ENCODE results near the gene PHF2.
A peak's percentile ranks its signal among the peaks of the same experiment; 100 is the strongest.

Gene PHF2

DNA sequence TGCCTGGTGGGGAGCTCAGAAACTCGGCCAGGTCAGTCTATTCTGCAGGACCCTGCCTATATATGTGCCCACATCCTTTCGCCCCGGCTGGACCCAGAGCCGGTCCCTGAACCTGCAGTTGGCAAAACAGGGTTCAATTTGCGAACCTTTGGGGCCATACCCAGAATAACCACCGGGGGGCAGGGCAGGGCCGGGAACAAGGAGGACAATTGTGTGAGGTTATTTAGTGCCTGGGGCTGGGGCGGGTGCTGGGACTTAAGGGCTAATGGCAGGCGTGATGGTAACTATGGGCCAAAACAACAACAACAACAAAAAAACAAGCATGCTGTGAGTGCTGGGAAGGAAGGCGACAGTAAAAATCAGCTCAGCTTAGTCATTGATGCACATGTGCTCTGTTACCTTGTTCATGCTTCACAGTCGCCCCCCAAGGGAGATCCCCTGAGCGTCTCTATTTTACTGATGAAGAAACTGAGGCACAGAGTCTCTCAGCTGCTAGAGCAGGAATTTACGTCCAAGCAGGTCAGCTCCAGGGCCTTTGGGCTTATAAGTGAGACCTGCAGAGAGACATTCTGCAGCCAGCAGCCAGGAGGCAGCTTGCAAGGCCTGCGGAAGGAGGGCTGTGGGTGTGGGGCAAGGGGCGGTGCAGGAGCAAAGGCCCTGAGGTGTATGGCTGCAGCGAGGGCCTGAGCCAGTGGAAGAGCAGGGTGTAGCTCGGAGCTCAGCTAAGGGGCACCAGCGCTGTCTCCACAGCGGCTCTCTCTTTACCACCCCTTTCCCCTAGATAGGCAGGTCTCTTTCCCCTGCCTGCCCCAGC lies 106.0 kb downstream of the PHF2 start:
- DNase-seq: peak in 1 of 2 experiments; percentile 11

DNA sequence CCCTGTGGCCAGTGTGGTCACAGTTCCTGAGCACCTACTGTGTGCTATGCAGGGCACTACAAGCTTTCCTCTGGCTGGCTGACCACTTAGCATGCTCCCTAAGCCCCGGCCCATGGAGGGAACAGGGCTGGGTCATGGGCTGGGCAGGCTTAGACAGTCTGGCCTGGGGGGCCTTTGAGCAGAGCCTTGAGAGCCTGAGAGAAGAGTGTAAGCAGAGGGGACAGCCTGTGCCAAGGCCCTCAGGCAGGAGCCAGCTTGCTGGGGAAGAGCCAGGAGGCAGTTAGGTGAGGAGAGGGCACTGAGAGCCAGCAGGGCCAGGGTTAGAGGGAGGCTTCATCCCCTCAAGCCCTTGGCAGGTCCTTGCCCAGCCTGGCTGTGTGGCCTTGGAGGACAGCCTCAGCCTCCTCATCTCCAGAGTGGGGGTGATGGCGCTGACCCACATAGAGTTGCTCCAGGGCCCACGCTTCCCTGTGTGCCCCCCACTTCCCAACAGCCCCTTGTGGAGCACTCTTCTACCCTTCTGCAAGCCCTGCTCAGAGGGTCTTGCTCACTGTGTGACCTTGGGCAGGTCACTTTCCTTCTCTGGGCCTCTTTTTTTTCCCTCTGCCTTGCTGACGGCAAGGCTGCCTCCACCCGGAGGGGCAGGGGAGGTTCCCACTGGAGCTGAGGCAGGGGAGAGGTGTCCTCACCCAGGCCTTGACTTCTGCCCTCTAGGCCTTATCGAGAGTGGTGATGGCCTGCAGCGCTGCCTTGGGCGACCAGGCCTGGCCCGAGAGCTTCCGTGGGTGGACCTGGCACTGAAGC lies 107.1 kb downstream of the PHF2 start:
- no peak for DNase-seq

DNA sequence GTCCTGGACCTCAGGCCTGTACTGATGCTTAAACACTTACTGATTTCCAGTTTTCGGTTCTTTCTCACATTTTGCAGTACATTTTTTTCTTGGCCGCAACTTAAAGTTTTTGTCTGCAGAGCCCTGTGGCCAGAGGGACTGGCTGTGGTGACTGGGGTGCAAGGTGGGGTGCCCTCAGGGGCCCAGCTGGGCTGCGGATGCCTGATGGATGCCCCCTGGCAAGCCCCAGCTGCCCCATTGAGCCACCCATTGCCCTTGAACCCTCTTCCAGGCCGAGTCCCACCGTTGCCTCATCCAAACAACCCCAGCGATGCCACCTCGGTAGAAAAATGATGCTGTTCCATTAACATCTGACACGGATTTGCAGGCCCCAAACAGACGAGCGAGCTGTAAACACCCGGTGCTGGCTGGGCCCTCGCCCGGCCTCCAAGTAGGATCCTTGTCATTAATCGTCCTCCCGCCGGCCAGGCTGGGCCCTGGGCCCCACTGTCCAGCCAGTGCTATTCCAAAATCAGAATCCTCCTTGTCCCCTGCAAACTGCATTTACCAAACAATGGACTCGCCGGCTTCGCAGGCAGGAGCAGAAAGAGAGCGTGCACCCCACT lies 107.9 kb downstream of the PHF2 start:
- DNase-seq: no peak

DNA sequence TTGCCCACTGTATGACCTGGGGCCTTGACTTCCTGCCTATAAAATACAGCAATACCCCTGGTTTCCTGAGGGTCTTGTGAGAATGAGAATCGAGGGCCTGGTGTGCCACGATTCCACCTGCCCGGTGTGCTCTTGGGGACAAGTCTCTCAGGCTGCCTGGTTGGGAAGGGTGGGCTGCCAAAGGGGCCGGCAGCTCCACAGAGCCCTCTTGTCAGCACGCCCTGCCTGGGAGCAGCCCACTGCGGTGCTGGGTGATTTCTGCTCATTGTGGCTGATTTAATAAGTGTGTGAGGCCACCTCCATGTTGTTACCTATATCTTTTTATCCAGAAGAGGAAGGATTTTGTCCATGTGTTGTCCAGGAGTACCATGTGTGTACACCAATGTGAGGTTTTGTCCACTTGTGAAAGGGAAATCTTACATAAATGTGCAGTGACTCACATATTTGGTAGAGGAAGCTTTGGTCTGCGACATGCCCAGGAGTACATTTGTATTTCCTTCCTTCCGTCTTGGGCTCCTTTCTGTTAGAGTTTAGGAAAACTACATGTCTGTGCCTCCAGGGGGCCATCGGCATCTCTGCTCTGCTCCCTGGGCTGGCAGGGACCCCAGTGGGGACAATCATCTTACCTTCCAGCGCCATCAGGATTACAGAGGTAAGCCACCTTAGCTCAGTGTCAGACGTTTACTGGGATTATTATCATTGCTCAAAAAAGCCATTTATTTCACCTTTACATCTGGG lies 108.6 kb downstream of the PHF2 start:
- no peak for DNase-seq

GRCh38 chr9:93686127-93686879 lies 109.9 kb downstream of the PHF2 start:
- DNase-seq: no peak

- no peak for DNase-seq
These were observed 110.5 kb downstream of the PHF2 start for GRCh38 chr9:93686880-93687236.

DNA sequence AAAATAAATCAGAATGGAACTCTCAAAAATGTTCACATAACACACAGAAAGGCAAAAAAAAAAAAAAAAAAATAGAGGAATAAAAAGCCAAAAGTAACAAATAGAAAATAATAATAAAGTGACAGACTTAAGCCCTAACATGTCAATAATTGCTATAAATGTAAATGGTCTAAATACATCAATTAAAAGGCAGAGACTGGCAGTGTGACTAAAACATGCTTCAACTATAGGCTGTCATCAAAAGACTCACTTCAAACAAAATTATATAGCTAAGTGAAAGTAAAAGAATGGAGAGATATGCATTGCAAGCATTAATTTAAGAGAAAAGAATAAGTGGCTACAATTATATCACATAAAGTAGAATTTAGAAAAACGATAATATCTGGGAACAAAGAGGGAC lies 114.2 kb downstream of the PHF2 start:
- DNase-seq: no peak

DNA sequence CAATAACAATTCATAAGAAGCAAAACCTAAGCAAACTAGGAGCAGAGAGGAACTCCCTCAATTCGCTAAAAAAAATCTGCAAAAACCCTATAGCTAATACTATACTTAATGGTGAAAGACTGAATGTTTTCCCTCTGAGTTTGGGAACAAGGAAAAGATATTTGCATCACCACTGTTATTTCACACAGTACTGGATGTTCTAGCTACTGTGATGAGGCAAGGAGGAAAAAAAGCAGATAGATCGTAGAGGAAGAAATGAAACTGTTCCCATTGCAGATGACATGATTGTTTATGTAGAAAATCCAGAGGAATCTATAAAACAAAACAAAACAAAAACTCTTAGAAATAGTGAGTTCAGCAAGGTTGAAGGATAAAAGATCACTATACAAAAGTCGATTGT lies 116.7 kb downstream of the PHF2 start:
- DNase-seq: no peak

DNA sequence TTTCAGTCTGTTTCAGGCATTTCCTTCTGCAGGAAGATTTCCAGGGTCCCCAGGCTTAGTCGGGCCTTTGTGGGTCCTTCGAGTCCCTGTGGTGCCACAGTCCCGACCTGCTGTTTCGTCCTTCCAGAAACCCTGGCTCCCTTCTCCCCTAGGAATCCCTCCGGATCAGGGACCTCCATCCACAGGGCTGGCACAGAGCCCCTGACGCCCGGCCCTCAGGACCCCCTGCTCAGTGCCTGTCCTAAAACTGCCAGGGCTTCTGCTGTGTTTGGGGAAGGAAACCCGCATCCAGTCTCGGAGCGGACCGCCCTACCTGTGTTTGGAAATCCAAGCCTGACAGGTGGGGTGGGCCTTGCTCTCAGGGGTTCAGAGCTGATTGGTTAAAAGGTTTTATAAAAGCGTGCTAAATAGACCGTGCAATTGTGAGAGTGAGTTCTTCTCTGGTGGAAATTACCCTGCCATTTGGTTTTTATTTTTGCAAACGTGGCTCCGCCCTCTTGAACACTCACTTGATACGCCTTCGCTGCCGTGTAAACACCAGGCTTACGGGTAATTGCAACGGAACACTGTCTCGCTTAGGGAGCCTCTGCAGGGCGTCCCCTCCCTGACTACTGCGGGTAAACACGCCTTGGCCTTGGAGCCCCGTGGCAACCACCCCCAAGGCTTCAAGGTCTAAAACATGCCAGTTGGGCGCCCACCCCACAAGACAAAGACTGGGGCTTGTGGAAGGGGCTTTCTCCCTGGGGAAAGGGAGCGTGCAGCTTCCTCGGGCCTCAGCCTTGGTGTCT lies 121.2 kb downstream of the PHF2 start:
- peak; percentile 72 to 87 for DNase-seq

GRCh38 chr9:93698140-93698908 lies 121.9 kb downstream of the PHF2 start:
- no peak for DNase-seq

DNA sequence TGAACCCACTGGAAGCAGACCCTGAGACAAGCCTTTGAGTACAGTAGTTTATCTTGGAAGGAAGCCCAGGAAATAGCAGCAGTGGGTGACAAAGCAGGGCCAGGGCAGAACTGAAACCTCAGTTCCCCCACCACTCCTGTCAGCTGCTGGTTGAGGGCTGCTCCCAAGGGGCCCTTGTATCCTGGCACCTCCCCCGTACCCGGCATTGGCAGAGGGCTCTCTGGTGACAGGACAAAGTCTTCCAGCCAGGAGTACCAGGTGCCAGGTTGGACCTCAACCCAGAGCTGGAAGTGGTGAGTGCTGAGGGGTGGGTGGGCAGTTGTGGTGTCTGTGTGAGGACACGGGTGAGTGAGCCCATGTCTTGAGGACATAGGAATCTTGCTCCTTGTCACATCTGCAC lies 123.3 kb downstream of the PHF2 start:
- no peak for DNase-seq

- no peak for DNase-seq
These were observed 125.3 kb downstream of the PHF2 start for GRCh38 chr9:93701494-93702218.

- DNase-seq: no peak
These were observed 125.9 kb downstream of the PHF2 start for GRCh38 chr9:93702261-93702660.

GRCh38 chr9:93708289-93708986 lies 132.1 kb downstream of the PHF2 start:
- no peak for DNase-seq

GRCh38 chr9:93708987-93709302 lies 132.6 kb downstream of the PHF2 start:
- DNase-seq: no peak

DNA sequence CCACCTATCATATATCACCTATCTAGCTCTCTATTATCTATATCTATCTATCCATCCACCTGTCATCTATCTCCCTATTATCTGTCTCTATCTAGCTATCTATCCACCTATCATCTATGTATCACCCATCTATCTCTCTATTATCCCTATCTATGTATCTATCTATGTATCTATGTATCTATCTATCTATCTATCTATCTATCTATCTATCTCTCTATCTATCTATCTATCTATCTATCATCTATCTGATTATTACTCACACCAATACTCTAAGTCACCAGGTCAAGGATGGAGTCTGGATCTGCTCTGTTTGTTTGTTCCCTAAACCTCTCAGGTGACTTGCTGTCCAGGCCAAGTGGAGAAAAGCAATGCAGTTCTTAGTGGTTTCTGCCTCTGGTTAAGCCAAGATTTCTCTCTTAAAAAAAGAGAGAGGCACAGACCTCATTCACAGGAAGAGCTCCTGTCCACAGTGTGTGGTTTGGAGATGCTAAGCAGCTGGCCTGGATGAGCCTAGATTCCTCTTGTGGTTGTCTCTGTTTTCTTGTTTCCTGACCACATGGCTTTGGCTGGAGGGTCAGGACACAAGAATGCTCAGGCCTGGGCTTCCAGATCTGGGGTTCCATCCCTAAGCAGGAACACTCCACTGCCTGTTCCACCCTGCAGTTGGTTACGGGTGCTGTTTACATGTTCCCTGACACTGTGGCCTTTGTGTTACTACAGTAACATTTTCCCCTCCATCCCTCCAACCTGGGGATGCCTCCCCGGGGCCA lies 133.4 kb downstream of the PHF2 start:
- DNase-seq: no peak

- DNase-seq: no peak
These were observed 134.0 kb downstream of the PHF2 start for GRCh38 chr9:93710370-93710723.

DNA sequence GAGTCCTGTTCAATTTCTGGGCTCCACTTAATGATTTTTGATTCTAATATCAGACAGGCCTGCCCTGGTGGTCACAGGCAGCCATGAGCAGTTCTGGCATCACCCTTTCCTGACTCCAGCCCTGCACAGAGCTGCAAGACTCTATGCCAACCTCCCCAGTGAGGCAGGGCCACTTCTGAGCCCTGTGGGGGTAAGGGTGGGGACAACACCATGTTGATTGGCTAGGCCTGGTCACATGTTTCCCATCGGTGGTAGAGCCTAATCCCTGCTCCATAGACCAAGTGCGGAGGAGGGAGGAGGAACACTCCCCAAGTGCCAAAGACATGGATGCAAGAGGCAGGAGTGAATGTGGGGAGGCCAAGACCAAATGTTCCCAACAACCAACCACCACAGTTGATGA lies 134.6 kb downstream of the PHF2 start:
- DNase-seq: no peak

DNA sequence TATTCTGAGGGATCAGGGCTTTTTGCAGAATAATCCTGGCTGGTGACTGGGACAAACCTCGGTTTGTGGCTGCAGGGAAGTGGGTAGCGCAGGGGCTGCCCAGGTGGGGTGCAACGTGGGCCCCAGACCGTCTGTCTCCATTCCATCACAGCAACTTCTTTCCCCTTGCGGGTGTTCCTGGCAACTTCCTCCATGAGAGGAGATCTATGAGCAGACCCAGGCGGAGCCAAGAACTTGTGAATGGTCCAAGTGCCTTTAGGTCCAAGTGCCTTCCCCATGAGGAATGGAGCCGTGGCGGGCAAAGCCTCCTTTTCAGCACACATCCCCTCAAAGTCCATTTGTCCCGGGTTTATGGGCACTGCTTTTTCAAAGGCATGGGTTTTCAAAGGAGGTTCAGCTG lies 136.5 kb downstream of the PHF2 start:
- no peak for DNase-seq

All from NCI-H187 (cell line).